CD14-positive monocyte (primary cell): ENCODE measurements around the gene DUOXA2. TPM values are rescaled to one million over a fixed set of nuclear protein-coding genes. Genes with fewer than 3 reads are reported as not detected.
"Not testable (repeated sequence)": the region's sequence is repeated elsewhere in the genome, so short reads cannot be mapped to it uniquely, and the experiment has no call there.

ENCODE experiments used
- DNase-seq, 3 donors: peaks; one replicate each; pipeline ENCODE4 v3.0.0-alpha.2; 2011 to 2022
- H2AFZ ChIP-seq: 2 replicates; pipeline ENCODE4 v1.6.0; 2012; ENCODE audit warnings: mild to moderate bottlenecking, low read depth, low read length, inconsistent platforms; ENCODE audit not compliant: insufficient read depth, poor library complexity, severe bottlenecking
- H3K27ac ChIP-seq, 2 donors: 1 replicate in 1 of 2; 2 replicates in 1 of 2; pipeline ENCODE4 v1.5.1; 2012 to 2013; ENCODE audit warnings: low read length in 2 of 2, control low read depth in 1 of 2, inconsistent platforms in 1 of 2, low read depth in 1 of 2, mild to moderate bottlenecking in 1 of 2
- H3K27me3 ChIP-seq, 2 donors: one replicate each; pipeline versions ENCODE4 v1.6.0 to v1.6.1; 2011 to 2013; ENCODE audit warnings: low read length in 2 of 2; ENCODE audit not compliant: control insufficient read depth in 2 of 2, insufficient read depth in 2 of 2
- H3K36me3 ChIP-seq, 2 donors: replicated peaks in 1 of 2; 1 replicate in 1 of 2; 2 replicates in 1 of 2; pipeline versions ENCODE4 v1.5.1 to v1.6.1; 2012 to 2013; ENCODE audit warnings: low read length in 2 of 2, control low read depth in 1 of 2, inconsistent platforms in 1 of 2, mild to moderate bottlenecking in 1 of 2; ENCODE audit not compliant: insufficient read depth in 2 of 2, control insufficient read depth in 1 of 2
- H3K4me1 ChIP-seq, 2 donors: 1 replicate in 1 of 2; 2 replicates in 1 of 2; pipeline versions ENCODE4 v1.5.1 to v1.6.1; 2012 to 2013; ENCODE audit warnings: low read length in 2 of 2, control low read depth in 1 of 2, inconsistent platforms in 1 of 2, mild to moderate bottlenecking in 1 of 2, moderate library complexity in 1 of 2; ENCODE audit not compliant: insufficient read depth in 2 of 2, control insufficient read depth in 1 of 2
- H3K4me2 ChIP-seq: replicated peaks from 2 replicates; pipeline ENCODE3; 2012; ENCODE audit warnings: low read length, moderate library complexity, mild to moderate bottlenecking; ENCODE audit not compliant: poor library complexity, severe bottlenecking; ENCODE audit errors: extremely low read depth
- H3K4me3 ChIP-seq, 3 experiments: fragments of 200-600 bp in 1 of 3; sonication (generic) in 1 of 3; replicated peaks in 1 of 3; 1 replicate in 2 of 3; 2 replicates in 1 of 3; pipeline ENCODE4 v1.5.1; 2011 to 2013; ENCODE audit warnings: low read length in 3 of 3, mild to moderate bottlenecking in 3 of 3, control low read depth in 2 of 3, low read depth in 2 of 3, inconsistent platforms in 1 of 3, moderate library complexity in 1 of 3
- H3K79me2 ChIP-seq: 2 replicates; pipeline ENCODE4 v1.6.0; 2012; ENCODE audit warnings: mild to moderate bottlenecking, control low read depth, inconsistent platforms, low read length, moderate library complexity; ENCODE audit not compliant: insufficient read depth
- H3K9ac ChIP-seq: 2 replicates; pipeline ENCODE4 v1.6.0; 2017; ENCODE audit warnings: low read length, mild to moderate bottlenecking; ENCODE audit not compliant: insufficient read depth, poor library complexity, severe bottlenecking
- H3K9me3 ChIP-seq, 2 donors: replicated peaks in 1 of 2; 1 replicate in 1 of 2; 2 replicates in 1 of 2; pipeline versions ENCODE4 v1.5.1 to v1.6.1; 2012 to 2013; ENCODE audit warnings: low read length in 2 of 2, control low read depth in 1 of 2; ENCODE audit not compliant: control insufficient read depth in 1 of 2, insufficient read depth in 1 of 2
- H4K20me1 ChIP-seq: 2 replicates; pipeline ENCODE4 v1.6.0; 2012; ENCODE audit warnings: mild to moderate bottlenecking, low read length, control low read depth, moderate library complexity; ENCODE audit not compliant: insufficient read depth
- H3K27ac Mint-ChIP-seq, 7 donors: one replicate each; pipeline ENCODE4 v1.8.0; 2020; ENCODE audit warnings: mild to moderate bottlenecking in 7 of 7, mixed read lengths in 7 of 7, moderate library complexity in 6 of 7, inconsistent platforms in 2 of 7
- H3K27me3 Mint-ChIP-seq, 3 donors: one replicate each; pipeline ENCODE4 v1.8.0; 2021 to 2022; ENCODE audit warnings: low read depth in 3 of 3, mild to moderate bottlenecking in 3 of 3, mixed read lengths in 3 of 3, moderate library complexity in 3 of 3, inconsistent platforms in 1 of 3
- H3K36me3 Mint-ChIP-seq, 2 donors: one replicate each; pipeline ENCODE4 v1.8.0; 2020; ENCODE audit warnings: mixed read lengths in 2 of 2, inconsistent platforms in 1 of 2, mild to moderate bottlenecking in 1 of 2
- H3K4me1 Mint-ChIP-seq: one replicate; pipeline ENCODE4 v1.8.0; 2020; ENCODE audit warnings: mild to moderate bottlenecking, mixed read lengths
- H3K4me3 Mint-ChIP-seq, 2 donors: one replicate each; pipeline ENCODE4 v1.8.0; 2020; ENCODE audit warnings: mild to moderate bottlenecking in 2 of 2, mixed read lengths in 2 of 2, moderate library complexity in 1 of 2
- H3K9me3 Mint-ChIP-seq, 7 donors: one replicate each; pipeline ENCODE4 v1.8.0; 2020 to 2022; ENCODE audit warnings: mixed read lengths in 7 of 7, mild to moderate bottlenecking in 6 of 7, moderate library complexity in 6 of 7, inconsistent platforms in 2 of 7
- CTCF ChIP-seq: fragments of 200-600 bp; IDR thresholded peaks from one replicate; pipeline ENCODE4 v1.8.0; 2022; ENCODE audit warnings: antibody characterized with exemption, mild to moderate bottlenecking
- WGBS: methylation state at CpG from one replicate; pipeline ENCODE4 v1.1.5; 2013; ENCODE audit warnings: missing lambda C conversion rate; ENCODE audit not compliant: insufficient coverage; 5-methylcytosine and 5-hydroxymethylcytosine counted together
- intact Hi-C, 2 donors: fragments of 100-400 bp; cut with micrococcal nuclease; formaldehyde crosslinking; loops; one replicate each; pipeline versions ENCODE4 v1.15.0 to v1.15.1; 2023
- polyA plus RNA-seq, 3 donors: library from polyadenylated mRNA; depleted of rRNA in 1 of 3; unstranded in 2 of 3; stranded (reverse) in 1 of 3; fragments of 300-500 nt in 2 of 3; fragments of >200 nt in 1 of 3; fragmentation: Illumina TruSeq in 2 of 3; gene quantifications; 1 replicate in 2 of 3; 2 replicates in 1 of 3; pipeline ENCODE4 v1.2.3, GENCODE V29; 2012 to 2021

The DUOXA2 gene
- polyA plus RNA-seq, 3 donors: not detected

- Histone ChIP-seq H3K36me3 (no peaks in the 10 kb centered on the region), H3K27ac (no peak overlapping the region), H3K9me3 (no peaks in the 10 kb centered on the region), H2AFZ (no peak overlapping the region), H3K4me2 (no peak overlapping the region), H3K79me2 (no peaks in the 10 kb centered on the region), H3K9ac (no peak overlapping the region), H3K4me1 (no peaks in the 10 kb centered on the region), H3K27me3 (no peaks in the 10 kb centered on the region), H4K20me1 (no peaks in the 10 kb centered on the region), H3K4me3 (no peak overlapping the region)
- Mint-ChIP-seq H3K36me3 (no peaks in the 10 kb centered on the region), H3K27ac (no peak overlapping the region), H3K4me3 (no peak overlapping the region), H3K4me1 (no peaks in the 10 kb centered on the region), H3K9me3 (peaks cover 0 to 2% (median 0%) of the 10 kb centered on the region in 7 donors), H3K27me3 (peaks cover 7 to 12% (median 9%) of the 10 kb centered on the region in 3 donors)
- 94% methylated on average over 9 of the region's 12 CpGs for WGBS
- no peak for TF ChIP-seq CTCF
- intact Hi-C loops: no loop called here
- DNase-seq: no peak
These were observed 12.4 kb upstream of the DUOXA2 start for GRCh38 chr15:45101749-45102148.

GRCh38 chr15:45102226-45102625 lies 11.9 kb upstream of the DUOXA2 start:
- H3K4me3 ChIP-seq: no peak overlapping the region
- intact Hi-C loops: no loop called here
- 91% methylated on average over 4 of the region's 6 CpGs for WGBS
- no peak overlapping the region for H3K9ac ChIP-seq
- no peaks in the 10 kb centered on the region for H3K36me3 ChIP-seq
- TF ChIP-seq CTCF: no peak
- Mint-ChIP-seq H3K27ac (no peak overlapping the region), H3K9me3 (peaks cover 0 to 2% (median 0%) of the 10 kb centered on the region in 7 donors), H3K27me3 (peaks cover 7 to 14% (median 9%) of the 10 kb centered on the region in 3 donors), H3K36me3 (no peaks in the 10 kb centered on the region), H3K4me1 (no peaks in the 10 kb centered on the region), H3K4me3 (no peak overlapping the region)
- H4K20me1 ChIP-seq: no peaks in the 10 kb centered on the region
- no peaks in the 10 kb centered on the region for H3K79me2 ChIP-seq
- no peak overlapping the region for H3K27ac ChIP-seq
- H3K4me1 ChIP-seq: no peaks in the 10 kb centered on the region
- no peak overlapping the region for H3K4me2 ChIP-seq
- H3K27me3 ChIP-seq: no peaks in the 10 kb centered on the region
- H3K9me3 ChIP-seq: no peaks in the 10 kb centered on the region
- no peak overlapping the region for H2AFZ ChIP-seq
- no peak for DNase-seq

GRCh38 chr15:45104170-45104569 lies 10.0 kb upstream of the DUOXA2 start:
- H3K27ac ChIP-seq, H3K9me3 ChIP-seq, H3K4me2 ChIP-seq, H3K79me2 ChIP-seq, H2AFZ ChIP-seq, H3K4me1 ChIP-seq, H4K20me1 ChIP-seq, intact Hi-C loops, H3K4me3 Mint-ChIP-seq, H3K9ac ChIP-seq, H3K36me3 ChIP-seq, H3K9me3 Mint-ChIP-seq, H3K36me3 Mint-ChIP-seq, H3K27me3 ChIP-seq, H3K4me1 Mint-ChIP-seq, DNase-seq, H3K4me3 ChIP-seq, H3K27ac Mint-ChIP-seq: not testable (repeated sequence)
- H3K27me3 Mint-ChIP-seq: peaks cover 12 to 21% (median 16%) of the 10 kb centered on the region in 3 donors
- 100% methylated on average over 1 of the region's 9 CpGs for WGBS
